HCT116 (cell line): ENCODE results near the gene TF. TPM values are rescaled to one million over a fixed set of nuclear protein-coding genes. Genes with fewer than 3 reads are reported as not detected.

ENCODE experiments used
- ATAC-seq: fragments of 200-7000 bp; cut with Tn5 transposase; 2 replicates; pipeline ENCODE4 v1.9.1; 2020; ENCODE audit warnings: mild to moderate bottlenecking, moderate library complexity
- BruUV-seq: library from RNA; stranded (reverse); fragments of 400-500 nt; replicated peaks from 2 replicates; lab custom pipeline; 2021; lab: Mats Ljungman, UMichigan
- CTCF ChIA-PET: fragments of 300-600 bp; sonication (Branson Sonifier 250); formaldehyde crosslinking; loops from one replicate; lab custom pipeline; 2021; ENCODE audit warnings: antibody characterized with exemption; lab: Charles Lee
- POLR2A ChIA-PET: fragments of 300-600, 350-600 bp; sonication (Branson Sonifier 250); formaldehyde crosslinking; loops from one replicate; lab custom pipeline; 2021; ENCODE audit warnings: antibody characterized with exemption; lab: Charles Lee
- RAD21 ChIA-PET, 2 experiments: fragments of 300-600 bp; sonication (Branson Sonifier 250); formaldehyde crosslinking; loops; one replicate each; lab custom pipeline; 2023; ENCODE audit warnings: low total read pairs in 2 of 2; ENCODE audit not compliant: uncharacterized antibody in 2 of 2, unreplicated experiment in 2 of 2, low non-redundant PET in 1 of 2; lab: Charles Lee
- DNase-seq: peaks from one replicate; pipeline ENCODE4 v3.0.0-alpha.2; 2010; ENCODE audit warnings: low read depth, low spot score
- H2AFZ ChIP-seq: fragments of 200-600 bp; shearing (Covaris generic), sonication (generic); 2 replicates; pipeline ENCODE4 v1.6.1; 2017; ENCODE audit warnings: low read depth, mixed run types, mixed read lengths, antibody characterized with exemption, low read length; ENCODE audit not compliant: poor library complexity, severe bottlenecking
- H3K27ac ChIP-seq: 2 replicates; pipeline ENCODE4 v1.5.1; 2012; ENCODE audit warnings: low read depth, low read length
- H3K27me3 ChIP-seq: fragments of 200-600 bp; sonication (generic); 2 replicates; pipeline ENCODE4 v1.6.1; 2016; ENCODE audit warnings: mixed run types, low read length, mixed read lengths; ENCODE audit not compliant: insufficient read depth
- H3K36me3 ChIP-seq, 2 experiments: fragments of 200-500 bp in 1 of 2; fragments of 200-600 bp in 1 of 2; sonication (Bioruptor generic) in 1 of 2; sonication (generic) in 1 of 2; 2 replicates each; pipeline versions ENCODE4 v1.5.1 to v1.6.1; 2014 to 2016; ENCODE audit warnings: low read length in 2 of 2, inconsistent platforms in 1 of 2, mixed read lengths in 1 of 2, mixed run types in 1 of 2; ENCODE audit not compliant: insufficient read depth in 2 of 2, control insufficient read depth in 1 of 2
- H3K4me1 ChIP-seq, 2 experiments: fragments of 200-600 bp in 1 of 2; sonication (generic) in 1 of 2; 2 replicates each; pipeline versions ENCODE4 v1.5.1 to v1.6.1; 2012 to 2017; ENCODE audit warnings: low read length in 2 of 2, inconsistent platforms in 1 of 2, mild to moderate bottlenecking in 1 of 2, mixed read lengths in 1 of 2, mixed run types in 1 of 2, moderate library complexity in 1 of 2; ENCODE audit not compliant: insufficient read depth in 2 of 2, control insufficient read depth in 1 of 2
- H3K4me2 ChIP-seq: fragments of 200-600 bp; sonication (generic); 2 replicates; pipeline ENCODE4 v1.6.1; 2017; ENCODE audit warnings: mixed run types, low read length, mixed read lengths
- H3K4me3 ChIP-seq, 2 experiments: fragments of 200-600 bp in 1 of 2; sonication (generic) in 1 of 2; replicated peaks in 1 of 2; 2 replicates each; pipeline ENCODE4 v1.5.1; 2011 to 2016; ENCODE audit warnings: low read length in 2 of 2, control low read depth in 1 of 2, low read depth in 1 of 2, mild to moderate bottlenecking in 1 of 2, mixed read lengths in 1 of 2, mixed run types in 1 of 2
- H3K79me2 ChIP-seq: fragments of 200-600 bp; sonication (generic); 2 replicates; pipeline ENCODE4 v1.6.1; 2017; ENCODE audit warnings: mild to moderate bottlenecking, mixed run types, low read length, moderate library complexity, mixed read lengths; ENCODE audit not compliant: insufficient read depth
- H3K9ac ChIP-seq: fragments of 200-600 bp; sonication (generic); 2 replicates; pipeline ENCODE4 v1.6.1; 2016; ENCODE audit warnings: low read length, mixed read lengths
- H3K9me2 ChIP-seq: fragments of 200-600 bp; sonication (generic), shearing (Covaris generic); 2 replicates; pipeline ENCODE4 v1.6.1; 2017; ENCODE audit warnings: mixed run types, mild to moderate bottlenecking, moderate library complexity; ENCODE audit not compliant: insufficient read depth
- H3K9me3 ChIP-seq, 2 experiments: fragments of 200-500 bp in 1 of 2; fragments of 200-600 bp in 1 of 2; sonication (Bioruptor generic) in 1 of 2; sonication (generic) in 1 of 2; 2 replicates each; pipeline ENCODE4 v1.6.1; 2014 to 2017; ENCODE audit warnings: low read length in 2 of 2, mixed read lengths in 2 of 2, inconsistent platforms in 1 of 2, low read depth in 1 of 2, mild to moderate bottlenecking in 1 of 2, mixed run types in 1 of 2, moderate library complexity in 1 of 2; ENCODE audit not compliant: control insufficient read depth in 1 of 2, insufficient read depth in 1 of 2
- H4K20me1 ChIP-seq: fragments of 200-600 bp; sonication (generic), shearing (Covaris generic); 2 replicates; pipeline ENCODE4 v1.6.1; 2017; ENCODE audit warnings: mixed run types, mild to moderate bottlenecking, moderate library complexity; ENCODE audit not compliant: insufficient read depth
- CEBPB ChIP-seq: IDR thresholded peaks from 2 replicates; pipeline ENCODE4 v1.6.1; 2012; ENCODE audit warnings: low read depth
- CTCF ChIP-seq, 3 experiments: fragments of 200-600 bp in 1 of 3; sonication (generic) in 1 of 3; IDR thresholded peaks in 2 of 3; conservative IDR thresholded peaks in 1 of 3; 2 replicates each; pipeline ENCODE4 v1.5.1; 2012 to 2017; ENCODE audit warnings: low read depth in 2 of 3, low read length in 2 of 3, antibody characterized with exemption in 1 of 3, borderline replicate concordance in 1 of 3, control low read depth in 1 of 3, mild to moderate bottlenecking in 1 of 3, mixed read lengths in 1 of 3, mixed run types in 1 of 3, moderate library complexity in 1 of 3; ENCODE audit not compliant: insufficient read depth in 1 of 3
- EZH2 ChIP-seq: fragments of 200-600 bp; sonication (generic); IDR thresholded peaks from 2 replicates; pipeline ENCODE4 v1.6.1; 2017; ENCODE audit warnings: antibody characterized with exemption, mixed run types
- FOSL1 ChIP-seq: IDR thresholded peaks from 2 replicates; pipeline ENCODE4 v1.6.1; 2012; ENCODE audit warnings: low read depth
- JUND ChIP-seq: IDR thresholded peaks from 2 replicates; pipeline ENCODE4 v1.6.1; 2012
- MAX ChIP-seq: IDR thresholded peaks from 2 replicates; pipeline ENCODE4 v1.6.1; 2012
- POLR2A ChIP-seq: IDR thresholded peaks from 2 replicates; pipeline ENCODE4 v1.7.0; 2011; ENCODE audit warnings: borderline replicate concordance; ENCODE audit not compliant: insufficient read depth, insufficient read length; ENCODE audit errors: extremely low read depth
- POLR2AphosphoS5 ChIP-seq: IDR thresholded peaks from 2 replicates; pipeline ENCODE4 v1.6.1; 2011; ENCODE audit warnings: mild to moderate bottlenecking, low read depth, low read length, moderate library complexity
- RAD21 ChIP-seq: IDR thresholded peaks from 2 replicates; pipeline ENCODE4 v1.6.1; 2012; ENCODE audit warnings: low read depth, mild to moderate bottlenecking
- SIN3A ChIP-seq: IDR thresholded peaks from 2 replicates; pipeline ENCODE4 v1.6.1; 2012; ENCODE audit warnings: low read depth
- SP1 ChIP-seq: IDR thresholded peaks from 2 replicates; pipeline ENCODE4 v1.6.1; 2012; ENCODE audit warnings: low read depth
- TCF7L2 ChIP-seq: IDR thresholded peaks from 2 replicates; pipeline ENCODE4 v1.7.0; 2011; ENCODE audit warnings: borderline replicate concordance, inconsistent platforms; ENCODE audit not compliant: insufficient read depth, insufficient read length; ENCODE audit errors: extremely low read depth
- YY1 ChIP-seq: IDR thresholded peaks from 2 replicates; pipeline ENCODE4 v1.6.1; 2011; ENCODE audit warnings: low read length, low read depth, moderate library complexity, mild to moderate bottlenecking; ENCODE audit not compliant: insufficient replicate concordance; ENCODE audit errors: extremely low read depth
- ZFX ChIP-seq: fragments of 450-650 bp; IDR thresholded peaks from 2 replicates; pipeline ENCODE4 v1.6.1; 2017
- ZNF274 ChIP-seq: fragments of 200-500 bp; sonication (Bioruptor generic); IDR thresholded peaks from 2 replicates; pipeline ENCODE4 v1.6.1; 2014; ENCODE audit warnings: mild to moderate bottlenecking, low read depth, low read length, inconsistent platforms
- intact Hi-C: fragments of 100-400 bp; cut with micrococcal nuclease; formaldehyde crosslinking; loops from 2 replicates; pipeline ENCODE4 v1.10.0; 2022
- total RNA-seq: library from RNA; stranded (reverse); gene quantifications from one replicate; pipeline ENCODE4 v1.2.1, GENCODE V29; 2021; ENCODE audit not compliant: unreplicated experiment
- TF ChIP-seq, protein P1 (sequence below): IDR thresholded peaks from 2 replicates; pipeline ENCODE4 v1.6.1; 2011; ENCODE audit warnings: mild to moderate bottlenecking, low read length, moderate library complexity; ENCODE audit not compliant: insufficient replicate concordance; ENCODE audit errors: extremely low read depth
- TF ChIP-seq, protein P2 (sequence below): IDR thresholded peaks from 2 replicates; pipeline ENCODE4 v1.6.1; 2012

TF gene
- total RNA-seq, 1 experiment from 2014 or later = 10.4 TPM

DNA sequence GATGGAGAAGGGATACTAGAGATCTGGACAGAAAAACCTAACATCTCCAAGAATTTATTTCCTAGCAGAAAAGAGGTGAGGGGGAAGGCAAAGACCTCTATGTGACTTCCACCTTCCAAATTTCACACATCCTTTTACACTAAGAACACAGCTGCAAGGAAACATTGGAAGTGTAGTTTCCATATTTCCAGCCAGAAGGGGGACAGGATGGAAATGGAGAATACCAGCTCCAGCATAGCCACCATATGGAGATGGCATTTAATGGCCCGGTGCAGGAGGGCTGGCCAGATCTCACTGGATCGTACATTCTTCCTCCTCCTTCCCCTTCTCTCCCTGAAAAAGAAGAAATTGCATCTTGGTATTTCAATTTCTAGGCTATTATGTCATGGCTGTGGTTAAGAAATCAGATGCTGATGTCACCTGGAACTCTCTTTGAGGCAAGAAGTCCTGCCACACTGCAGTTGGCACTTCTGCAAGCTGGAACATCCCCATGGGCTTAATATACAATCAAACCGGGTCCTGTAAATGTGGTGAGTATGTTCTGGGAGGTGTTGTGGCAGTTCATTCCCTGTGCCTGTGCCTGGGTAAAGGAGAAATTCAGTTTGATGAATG, 36.9 kb upstream of the TF start:
- no peak overlapping the region for H2AFZ ChIP-seq
- CTCF ChIA-PET = no interaction called here
- H3K9me3 ChIP-seq = no peaks in the 10 kb centered on the region
- no peak for TF ChIP-seq CTCF (IDR thresholded peaks at IDR 0.05 in 2 of 3, conservative IDR thresholded peaks at IDR 0.05 in 1 of 3; ENCODE audit: borderline replicate concordance in 1 of 3, insufficient read depth in 1 of 3, low read depth in 2 of 3, low read length in 2 of 3)
- no peak for TF ChIP-seq SP1
- no peak for TF ChIP-seq ZFX
- no peak for TF ChIP-seq POLR2A
- TF ChIP-seq POLR2AphosphoS5 = no peak
- TF ChIP-seq, all 23 proteins: peak for 0
- H4K20me1 ChIP-seq = no peaks in the 10 kb centered on the region
- no peaks in the 10 kb centered on the region for H3K4me1 ChIP-seq
- no peak for ATAC-seq
- no peaks in the 10 kb centered on the region for H3K36me3 ChIP-seq
- intact Hi-C loops = no loop called here
- POLR2A ChIA-PET = no interaction called here
- no peak for DNase-seq
- H3K4me3 ChIP-seq = no peak overlapping the region
- H3K9ac ChIP-seq = no peak overlapping the region
- H3K4me2 ChIP-seq = no peak overlapping the region
- no TSS peak for BruUV-seq
- H3K27ac ChIP-seq = no peak overlapping the region
- RAD21 ChIA-PET = no interaction called here
- peaks cover 55% of the 10 kb centered on the region for H3K27me3 ChIP-seq
- H3K9me2 ChIP-seq = no peaks in the 10 kb centered on the region
- H3K79me2 ChIP-seq = no peaks in the 10 kb centered on the region

- DNase-seq (no peak), ATAC-seq (no peak)
- H3K4me1 ChIP-seq = no peaks in the 10 kb centered on the region
- H2AFZ ChIP-seq = no peak overlapping the region
- ChIA-PET POLR2A (no interaction called here), RAD21 (no interaction called here), CTCF (no interaction called here)
- H3K4me3 ChIP-seq = no peak overlapping the region
- H3K79me2 ChIP-seq = no peaks in the 10 kb centered on the region
- no peak for TF ChIP-seq TCF7L2
- TF ChIP-seq POLR2A = no peak
- TF ChIP-seq, protein P1, sequence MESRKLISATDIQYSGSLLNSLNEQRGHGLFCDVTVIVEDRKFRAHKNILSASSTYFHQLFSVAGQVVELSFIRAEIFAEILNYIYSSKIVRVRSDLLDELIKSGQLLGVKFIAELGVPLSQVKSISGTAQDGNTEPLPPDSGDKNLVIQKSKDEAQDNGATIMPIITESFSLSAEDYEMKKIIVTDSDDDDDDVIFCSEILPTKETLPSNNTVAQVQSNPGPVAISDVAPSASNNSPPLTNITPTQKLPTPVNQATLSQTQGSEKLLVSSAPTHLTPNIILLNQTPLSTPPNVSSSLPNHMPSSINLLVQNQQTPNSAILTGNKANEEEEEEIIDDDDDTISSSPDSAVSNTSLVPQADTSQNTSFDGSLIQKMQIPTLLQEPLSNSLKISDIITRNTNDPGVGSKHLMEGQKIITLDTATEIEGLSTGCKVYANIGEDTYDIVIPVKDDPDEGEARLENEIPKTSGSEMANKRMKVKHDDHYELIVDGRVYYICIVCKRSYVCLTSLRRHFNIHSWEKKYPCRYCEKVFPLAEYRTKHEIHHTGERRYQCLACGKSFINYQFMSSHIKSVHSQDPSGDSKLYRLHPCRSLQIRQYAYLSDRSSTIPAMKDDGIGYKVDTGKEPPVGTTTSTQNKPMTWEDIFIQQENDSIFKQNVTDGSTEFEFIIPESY = no peak
- TF ChIP-seq CEBPB = no peak
- no peak for TF ChIP-seq JUND
- no peak for TF ChIP-seq EZH2
- TF ChIP-seq SP1 = no peak
- TF ChIP-seq ZNF274 = no peak
- TF ChIP-seq SIN3A = no peak
- TF ChIP-seq, protein P2, sequence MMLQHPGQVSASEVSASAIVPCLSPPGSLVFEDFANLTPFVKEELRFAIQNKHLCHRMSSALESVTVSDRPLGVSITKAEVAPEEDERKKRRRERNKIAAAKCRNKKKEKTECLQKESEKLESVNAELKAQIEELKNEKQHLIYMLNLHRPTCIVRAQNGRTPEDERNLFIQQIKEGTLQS = no peak
- TF ChIP-seq RAD21 = no peak
- no peak for TF ChIP-seq FOSL1
- no peak for TF ChIP-seq YY1
- no peak for TF ChIP-seq MAX
- H3K9me2 ChIP-seq = no peaks in the 10 kb centered on the region
- no peaks in the 10 kb centered on the region for H4K20me1 ChIP-seq
- H3K27ac ChIP-seq = no peak overlapping the region
- H3K4me2 ChIP-seq = no peak overlapping the region
- BruUV-seq = no TSS peak
- H3K9me3 ChIP-seq = no peaks in the 10 kb centered on the region
- H3K36me3 ChIP-seq = no peaks in the 10 kb centered on the region
- H3K27me3 ChIP-seq = peaks cover 57% of the 10 kb centered on the region
- no peak overlapping the region for H3K9ac ChIP-seq
- intact Hi-C loops = no loop called here
Measured at GRCh38 chr3:133711013-133711412, 35.2 kb upstream of the TF start.
